Activated naive CD4-positive, alpha-beta T cell treated with anti-CD3 and anti-CD28 coated beads, Interleukin-2, amount 50 U/mL, for 72 hours (primary cell): ENCODE results near the gene PCDH15. TPM values are rescaled to one million over a fixed set of nuclear protein-coding genes. Genes with fewer than 3 reads are reported as not detected.

ENCODE experiments used
- ATAC-seq, 2 donors: fragments of 150-1000 bp; cut with Tn5 transposase; 2 replicates each; pipeline ENCODE4 v1.10.0; 2021; ENCODE audit warnings: mild to moderate bottlenecking in 2 of 2, moderate library complexity in 2 of 2
- DNase-seq, 2 donors: peaks; one replicate each; pipeline ENCODE4 v3.0.0; 2021 to 2022; ENCODE audit warnings: low spot score in 2 of 2
- H3K27ac Mint-ChIP-seq, 2 donors: one replicate each; pipeline ENCODE4 v1.8.0; 2022; ENCODE audit warnings: mild to moderate bottlenecking in 2 of 2, mixed read lengths in 2 of 2
- H3K36me3 Mint-ChIP-seq, 2 donors: one replicate each; pipeline ENCODE4 v1.8.0; 2022; ENCODE audit warnings: mixed read lengths in 2 of 2
- H3K9me3 Mint-ChIP-seq, 2 donors: one replicate each; pipeline ENCODE4 v1.8.0; 2022; ENCODE audit warnings: mixed read lengths in 2 of 2
- total RNA-seq, 2 donors: library from RNA; stranded (reverse); gene quantifications; one replicate each; pipeline ENCODE4 v1.2.3, GENCODE V29; 2022

The PCDH15 gene
- total RNA-seq, 2 donors from 2014 or later: not detected

DNA sequence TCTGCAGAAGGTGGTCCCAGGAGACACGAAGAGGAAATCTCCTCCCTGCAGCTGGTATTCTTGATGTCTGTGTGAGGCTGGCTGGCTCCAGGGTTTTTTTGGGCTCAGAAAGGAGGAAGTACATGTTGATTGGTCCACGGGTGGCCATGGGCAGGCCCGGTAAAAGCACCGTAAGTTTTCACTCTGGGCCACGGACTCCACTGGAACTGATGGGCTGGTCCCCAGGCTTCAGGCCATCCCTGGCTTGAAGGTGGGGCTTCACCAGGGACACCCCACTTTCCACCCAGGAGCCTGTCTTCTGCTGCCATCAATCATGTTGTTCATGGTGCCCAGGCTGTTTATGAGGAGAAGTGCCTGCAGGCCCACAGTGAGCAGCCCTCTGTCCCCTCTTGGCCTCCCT, 736.8 kb downstream of the PCDH15 start:
- H3K9me3 Mint-ChIP-seq: peaks cover 0 to 7% of the 10 kb centered on the region in 2 donors
- H3K36me3 Mint-ChIP-seq: no peaks in the 10 kb centered on the region
- ATAC-seq (no peak), DNase-seq (no peak)
- no peak overlapping the region for H3K27ac Mint-ChIP-seq

DNA sequence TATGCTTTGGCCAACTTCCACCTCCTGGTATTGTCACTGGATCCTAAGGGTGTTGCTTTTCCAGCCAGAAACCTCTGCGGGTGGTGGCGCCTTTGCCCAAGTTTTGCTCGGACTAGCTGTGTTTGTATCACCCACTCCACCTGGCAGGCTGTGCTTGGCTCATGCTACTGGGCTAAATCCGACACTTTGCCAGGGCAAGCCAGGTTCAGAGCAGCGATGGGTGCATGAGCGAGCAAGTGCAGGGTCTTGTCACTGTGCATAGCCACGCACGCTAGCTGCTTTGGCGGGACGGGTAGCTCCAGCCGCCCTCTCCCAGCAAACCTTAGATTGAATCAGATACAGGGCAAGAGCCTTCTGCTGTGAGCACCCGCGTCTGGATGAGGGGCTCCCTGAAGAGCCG, 737.5 kb downstream of the PCDH15 start:
- DNase-seq (no peak), ATAC-seq (no peak)
- Mint-ChIP-seq H3K36me3 (no peaks in the 10 kb centered on the region), H3K9me3 (peaks cover 0 to 7% of the 10 kb centered on the region in 2 donors), H3K27ac (no peak overlapping the region)

DNA sequence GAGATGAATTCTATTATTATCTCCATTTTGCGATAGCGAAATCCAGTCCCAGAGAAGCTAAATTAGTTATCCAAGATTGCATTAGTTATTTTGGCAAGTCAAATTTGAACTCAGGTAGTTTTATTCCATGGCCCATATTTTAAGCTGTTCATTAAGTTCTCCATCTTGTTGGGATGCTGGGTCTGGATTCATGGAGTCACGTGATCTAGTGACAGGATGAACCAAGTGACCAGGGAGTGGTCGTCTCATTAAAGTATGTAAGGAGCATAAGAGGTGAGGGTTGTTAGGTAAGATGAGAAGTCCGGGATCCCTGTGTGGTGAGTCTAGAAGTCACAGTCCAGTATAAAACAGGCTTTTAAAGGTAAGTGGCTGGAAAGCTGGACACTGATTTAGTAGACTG, 740.5 kb downstream of the PCDH15 start:
- no peak overlapping the region for H3K27ac Mint-ChIP-seq
- DNase-seq (no peak), ATAC-seq (no peak)
- peaks cover 7 to 8% of the 10 kb centered on the region in 2 donors for H3K36me3 Mint-ChIP-seq
- peaks cover 11 to 19% of the 10 kb centered on the region in 2 donors for H3K9me3 Mint-ChIP-seq

DNA sequence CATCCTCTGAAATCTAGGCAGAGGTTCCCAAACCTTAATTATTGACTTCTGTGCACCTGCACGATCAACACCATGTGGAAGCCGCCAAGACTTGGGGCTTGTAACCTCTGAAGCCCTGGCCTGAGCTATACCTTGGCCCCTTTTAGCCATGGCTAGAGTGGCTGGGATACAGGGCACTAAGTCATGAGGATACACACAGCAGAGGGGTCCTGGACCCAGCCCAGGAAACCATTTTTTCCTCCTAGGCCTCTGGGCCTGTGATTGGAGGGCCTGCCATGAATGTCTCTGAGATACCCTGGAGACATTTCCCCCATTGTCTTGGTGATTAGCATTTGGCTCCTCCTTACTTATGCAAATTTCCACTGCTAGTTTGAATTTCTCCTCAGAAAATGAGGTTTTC, 743.7 kb downstream of the PCDH15 start:
- Mint-ChIP-seq H3K9me3 (peaks cover 22 to 24% of the 10 kb centered on the region in 2 donors), H3K27ac (no peak overlapping the region), H3K36me3 (peaks cover 7 to 8% of the 10 kb centered on the region in 2 donors)
- no peak for DNase-seq
- ATAC-seq: no peak

DNA sequence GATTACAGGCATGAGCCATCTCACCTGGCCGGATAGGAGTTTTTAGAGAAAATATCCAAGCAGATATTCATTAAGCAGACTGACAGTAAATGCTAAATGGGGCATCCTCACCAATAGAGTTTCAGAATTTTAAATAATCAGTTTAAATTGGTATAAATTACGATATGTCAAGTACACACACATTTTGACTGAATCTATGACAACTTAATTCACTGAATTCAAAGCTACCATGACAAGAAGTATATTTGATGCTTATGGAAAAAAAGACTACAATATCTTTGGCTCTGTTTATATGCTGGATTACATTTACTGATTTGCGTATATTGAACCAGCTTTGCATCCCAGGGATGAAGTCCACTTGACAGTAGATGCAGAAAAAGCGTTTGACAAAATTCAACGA, 774.7 kb downstream of the PCDH15 start:
- Mint-ChIP-seq H3K9me3 (peaks cover 10 to 12% of the 10 kb centered on the region in 2 donors), H3K27ac (no peak overlapping the region), H3K36me3 (peaks cover 0 to 6% of the 10 kb centered on the region in 2 donors)
- DNase-seq (no peak), ATAC-seq (no peak)

DNA sequence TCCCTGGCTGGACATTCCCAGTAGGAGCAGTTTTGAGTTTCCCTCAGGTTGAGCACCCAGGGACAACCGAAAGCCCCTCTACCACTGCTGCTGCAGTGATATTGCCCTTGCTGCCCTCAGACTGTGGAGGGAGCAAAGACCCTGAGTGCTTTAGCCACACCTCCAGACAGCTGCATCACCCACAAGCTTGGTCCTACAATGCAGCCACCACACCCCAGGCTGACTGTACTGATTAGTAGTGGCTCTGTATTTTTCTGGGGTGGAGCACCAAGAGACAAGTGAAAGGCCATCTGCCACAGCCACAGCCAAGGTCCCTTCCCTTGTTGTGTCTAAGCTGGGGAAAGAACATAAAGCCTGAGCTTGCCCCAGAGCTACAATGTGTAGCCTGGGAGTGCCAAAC, 789.9 kb downstream of the PCDH15 start:
- Mint-ChIP-seq H3K9me3 (peaks cover 12 to 41% of the 10 kb centered on the region in 2 donors), H3K27ac (no peak overlapping the region), H3K36me3 (peaks cover 0 to 5% of the 10 kb centered on the region in 2 donors)
- DNase-seq (no peak), ATAC-seq (no peak)

DNA sequence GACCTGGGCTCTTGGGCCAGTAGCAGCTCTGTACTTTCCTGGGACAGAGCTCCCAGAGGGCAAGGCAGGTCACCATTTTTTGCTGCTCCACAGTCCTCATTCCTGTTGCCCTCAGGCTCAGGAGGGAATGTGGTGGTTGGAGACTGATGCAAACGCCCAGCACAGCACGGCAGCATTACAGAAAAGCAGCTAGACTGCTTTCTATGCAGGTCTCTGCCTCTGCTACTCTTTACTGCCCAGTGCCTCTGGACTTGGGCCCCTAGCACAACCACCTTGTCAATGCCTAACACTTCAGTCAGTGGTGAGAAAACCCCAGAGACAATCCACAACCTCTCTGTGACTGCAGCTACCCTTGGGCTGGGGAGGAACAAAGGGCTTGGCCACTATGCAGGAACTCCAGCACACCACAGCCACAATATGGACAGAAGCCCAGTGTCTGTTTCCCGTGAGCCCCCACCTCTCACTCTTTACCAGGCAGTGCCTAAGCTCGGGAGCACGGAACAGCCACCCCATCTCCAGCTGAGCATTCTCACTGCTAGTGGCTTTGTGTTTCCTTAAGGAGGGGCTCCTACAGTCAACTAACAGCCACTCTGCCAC, 790.6 kb downstream of the PCDH15 start:
- H3K27ac Mint-ChIP-seq: no peak overlapping the region
- H3K9me3 Mint-ChIP-seq: peaks cover 16 to 39% of the 10 kb centered on the region in 2 donors
- no peak for DNase-seq
- peaks cover 0 to 5% of the 10 kb centered on the region in 2 donors for H3K36me3 Mint-ChIP-seq
- ATAC-seq: no peak

DNA sequence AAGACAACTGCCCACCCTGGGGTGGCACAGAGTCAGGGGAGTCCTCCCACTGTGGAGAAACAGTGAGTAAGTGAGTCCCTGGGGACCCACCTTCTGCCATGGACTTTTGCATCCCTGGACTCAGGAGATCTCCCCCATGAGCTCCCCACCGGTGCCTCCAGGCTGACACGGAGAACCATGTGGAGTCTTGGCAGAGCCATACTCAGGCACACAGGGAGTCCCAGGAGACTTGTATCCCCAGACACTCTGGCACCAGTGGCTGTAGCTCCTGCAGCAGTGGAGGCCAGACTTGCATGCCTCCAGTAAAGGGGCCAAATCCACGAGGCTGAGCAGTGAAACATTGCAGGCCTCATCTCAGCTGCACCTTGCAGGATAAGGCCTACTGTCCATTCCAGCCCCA, 791.4 kb downstream of the PCDH15 start:
- Mint-ChIP-seq H3K36me3 (peaks cover 0 to 5% of the 10 kb centered on the region in 2 donors), H3K27ac (no peak overlapping the region), H3K9me3 (peaks cover 16 to 36% of the 10 kb centered on the region in 2 donors)
- DNase-seq (no peak), ATAC-seq (no peak)

DNA sequence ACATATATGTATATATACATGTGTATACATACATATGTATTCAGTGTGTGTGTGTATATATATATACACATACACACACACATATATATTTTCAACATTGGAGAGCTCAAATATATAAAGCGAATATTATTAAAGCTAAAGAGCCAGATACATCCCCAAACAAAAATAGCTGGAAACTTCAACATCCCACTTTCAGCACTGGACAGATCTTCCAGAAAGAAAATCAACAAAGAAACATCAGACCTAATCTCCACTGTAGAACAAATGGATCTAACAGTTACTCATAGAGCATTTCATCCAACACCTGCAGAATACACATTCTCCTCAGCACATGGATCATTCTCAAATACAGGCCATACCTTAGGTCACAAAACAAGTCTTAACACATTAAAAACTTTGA, 799.0 kb downstream of the PCDH15 start:
- no peak overlapping the region for H3K27ac Mint-ChIP-seq
- peaks cover 21 to 30% of the 10 kb centered on the region in 2 donors for H3K9me3 Mint-ChIP-seq
- DNase-seq: no peak
- H3K36me3 Mint-ChIP-seq: no peaks in the 10 kb centered on the region
- no peak for ATAC-seq

DNA sequence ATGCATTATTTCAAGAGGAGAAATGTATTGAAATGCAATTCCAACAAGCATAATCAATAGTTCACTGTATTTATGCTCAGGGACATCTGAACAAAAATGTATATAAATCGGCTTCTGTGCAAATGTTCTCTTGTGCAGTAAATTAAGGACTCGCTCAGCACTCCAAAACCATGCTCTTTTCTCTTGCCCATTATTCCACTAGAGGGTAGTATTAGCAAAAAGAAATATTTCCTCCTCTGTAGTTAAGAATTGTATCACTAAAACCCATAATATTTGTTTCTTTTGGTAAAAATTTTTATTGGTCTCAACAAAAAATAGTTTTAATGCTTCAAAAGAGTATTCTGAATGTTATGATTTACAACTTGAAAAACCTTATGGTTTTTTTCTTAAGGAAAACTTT, 803.1 kb downstream of the PCDH15 start:
- ATAC-seq: no peak
- no peak for DNase-seq
- Mint-ChIP-seq H3K9me3 (peaks cover 15 to 16% of the 10 kb centered on the region in 2 donors), H3K27ac (no peak overlapping the region), H3K36me3 (no peaks in the 10 kb centered on the region)

DNA sequence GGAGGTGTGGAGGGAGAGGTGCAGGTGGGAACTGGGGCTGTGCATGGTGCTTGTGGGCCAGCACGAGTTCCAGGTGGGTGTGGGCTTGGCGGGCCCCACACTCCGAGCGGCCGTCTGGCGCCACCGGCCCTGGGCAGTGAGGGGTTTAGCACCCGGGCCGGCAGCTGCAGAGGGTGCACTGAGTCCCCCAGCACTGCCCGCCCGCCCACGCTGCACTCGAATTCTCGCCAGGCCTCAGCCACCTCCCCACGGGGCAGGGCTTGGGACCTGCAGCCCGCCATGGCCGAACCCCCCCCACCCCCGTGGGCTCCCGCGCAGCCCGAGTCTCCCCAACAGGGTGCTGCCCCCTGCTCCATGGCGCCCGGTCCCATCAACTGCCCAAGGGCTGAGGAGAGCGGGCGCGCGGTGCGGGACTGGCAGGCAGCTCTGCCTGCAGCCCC, 810.2 kb downstream of the PCDH15 start:
- H3K9me3 Mint-ChIP-seq: peaks cover 7 to 11% of the 10 kb centered on the region in 2 donors
- DNase-seq: no peak
- no peaks in the 10 kb centered on the region for H3K36me3 Mint-ChIP-seq
- no peak overlapping the region for H3K27ac Mint-ChIP-seq
- no peak for ATAC-seq

DNA sequence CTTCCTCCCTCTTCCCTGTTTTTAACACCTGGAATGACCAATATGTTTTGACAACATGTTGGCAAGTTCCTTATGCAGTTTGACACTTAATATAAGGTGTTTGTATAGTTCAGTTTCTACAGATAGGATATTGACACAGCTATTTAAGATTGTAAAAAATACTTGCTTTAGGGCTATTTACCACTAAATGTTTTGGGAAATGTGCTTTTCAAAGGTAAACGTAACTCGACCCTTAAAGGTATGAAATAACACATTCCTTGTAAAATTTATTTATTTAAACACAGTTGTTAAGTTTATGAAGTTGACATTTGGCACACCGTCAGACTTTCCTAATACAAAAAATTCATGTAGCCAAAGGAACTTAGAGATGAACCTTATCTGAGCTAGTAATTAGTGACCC, 817.6 kb downstream of the PCDH15 start:
- no peak overlapping the region for H3K27ac Mint-ChIP-seq
- no peak for DNase-seq
- no peaks in the 10 kb centered on the region for H3K36me3 Mint-ChIP-seq
- H3K9me3 Mint-ChIP-seq: peaks cover 23% of the 10 kb centered on the region in 2 donors
- no peak for ATAC-seq

DNA sequence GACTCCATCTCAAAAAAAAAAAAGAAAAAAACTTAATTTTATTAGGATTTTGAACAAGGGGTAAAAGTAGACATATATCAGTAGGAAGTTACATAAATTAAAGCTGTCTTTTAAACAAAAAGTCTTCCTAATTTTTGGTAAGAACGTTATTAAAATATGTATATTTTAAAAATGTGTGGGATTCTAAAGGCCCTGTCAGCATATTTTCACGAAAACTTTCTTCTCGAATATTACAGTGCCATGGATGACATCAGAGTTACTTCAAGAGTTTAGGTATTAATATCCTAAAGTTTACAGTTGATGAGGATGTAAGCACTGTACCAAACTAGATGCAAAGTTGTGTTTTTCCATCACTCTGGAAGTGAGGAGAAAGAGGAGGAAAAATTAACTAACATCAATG, 820.8 kb downstream of the PCDH15 start:
- Mint-ChIP-seq H3K9me3 (peaks cover 20 to 24% of the 10 kb centered on the region in 2 donors), H3K27ac (no peak overlapping the region), H3K36me3 (no peaks in the 10 kb centered on the region)
- ATAC-seq (no peak), DNase-seq (no peak)

DNA sequence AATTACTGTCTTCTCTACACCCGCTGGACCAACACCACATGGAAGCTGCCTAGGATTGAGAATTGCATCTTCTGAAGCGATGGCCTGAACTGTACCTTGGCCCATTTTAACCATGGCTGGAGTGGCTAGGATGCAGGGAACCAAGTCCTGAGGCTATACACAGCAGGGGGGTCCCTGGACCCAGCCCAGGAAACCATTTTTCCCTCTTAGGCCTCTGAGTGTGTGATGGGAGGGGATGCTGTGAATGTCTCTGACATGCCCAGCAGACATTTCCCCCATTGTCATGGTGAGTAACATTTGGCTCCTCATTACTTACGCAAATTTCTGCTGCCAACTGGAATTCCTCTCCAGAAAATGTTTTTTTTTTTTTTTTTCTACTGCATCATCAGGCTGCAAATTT, 822.7 kb downstream of the PCDH15 start:
- H3K36me3 Mint-ChIP-seq: no peaks in the 10 kb centered on the region
- no peak for DNase-seq
- no peak overlapping the region for H3K27ac Mint-ChIP-seq
- H3K9me3 Mint-ChIP-seq: peaks cover 14 to 17% of the 10 kb centered on the region in 2 donors
- no peak for ATAC-seq

DNA sequence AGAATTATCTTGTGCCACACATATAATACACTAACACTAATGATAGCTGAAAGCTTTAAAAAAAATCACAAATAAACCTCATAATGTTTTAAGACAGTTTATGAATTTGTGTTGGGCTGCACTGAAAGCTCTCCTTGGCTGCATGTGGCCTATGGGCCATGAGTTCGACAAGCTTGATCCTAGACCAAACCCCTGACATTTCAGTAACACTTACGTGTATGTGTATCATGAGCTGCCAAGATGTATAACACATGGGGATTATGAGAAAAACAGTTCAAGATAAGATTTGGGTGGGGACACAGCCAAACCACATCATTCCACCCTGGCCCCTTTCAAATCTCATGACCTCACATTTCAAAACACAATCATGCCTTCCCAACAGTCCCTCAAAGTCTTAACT, 823.8 kb downstream of the PCDH15 start:
- Mint-ChIP-seq H3K9me3 (peaks cover 14 to 17% of the 10 kb centered on the region in 2 donors), H3K27ac (no peak overlapping the region), H3K36me3 (no peaks in the 10 kb centered on the region)
- ATAC-seq (no peak), DNase-seq (no peak)

DNA sequence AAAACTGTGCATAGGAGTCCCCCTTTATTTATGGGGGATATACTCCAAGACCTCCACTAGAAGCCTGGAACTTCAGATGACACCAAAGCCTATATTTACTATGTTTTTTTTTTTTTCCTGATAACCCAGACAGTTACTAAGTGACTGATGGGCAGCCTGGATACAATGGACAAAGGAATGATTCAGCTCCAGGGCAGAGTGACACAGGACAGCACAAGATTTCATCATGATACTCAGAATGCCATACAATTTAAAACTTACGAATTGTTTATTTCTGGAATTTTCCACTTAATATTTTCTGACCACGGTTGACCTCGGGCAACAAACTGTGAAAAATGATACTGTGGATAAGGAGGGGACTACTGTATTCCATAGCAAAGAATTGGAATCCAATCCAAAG, 843.6 kb downstream of the PCDH15 start:
- no peaks in the 10 kb centered on the region for H3K36me3 Mint-ChIP-seq
- DNase-seq (no peak), ATAC-seq (no peak)
- H3K27ac Mint-ChIP-seq: no peak overlapping the region
- H3K9me3 Mint-ChIP-seq: no peaks in the 10 kb centered on the region

DNA sequence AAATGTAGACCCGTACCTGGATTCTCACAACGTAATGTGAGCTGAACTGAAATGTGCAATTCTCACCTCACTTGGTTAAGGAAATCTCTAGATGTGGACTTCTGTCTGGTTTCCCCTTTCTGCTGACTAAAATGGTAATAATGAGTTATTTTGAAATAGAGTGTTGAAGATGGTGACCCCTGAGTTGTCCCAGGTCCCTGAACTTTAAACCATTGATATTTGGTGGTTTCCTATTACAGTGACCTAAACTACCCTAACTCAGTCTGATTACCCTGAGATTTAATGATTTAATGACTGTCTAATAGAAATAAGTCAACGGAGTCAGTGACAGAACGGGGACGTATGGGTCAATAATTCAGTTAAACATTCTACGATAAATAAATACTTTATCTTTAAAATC, 845.9 kb downstream of the PCDH15 start:
- no peak overlapping the region for H3K27ac Mint-ChIP-seq
- no peaks in the 10 kb centered on the region for H3K36me3 Mint-ChIP-seq
- ATAC-seq: no peak
- DNase-seq: no peak
- H3K9me3 Mint-ChIP-seq: no peaks in the 10 kb centered on the region
